ENCODE results near the gene ADGRV1.

The ADGRV1 gene

DNA sequence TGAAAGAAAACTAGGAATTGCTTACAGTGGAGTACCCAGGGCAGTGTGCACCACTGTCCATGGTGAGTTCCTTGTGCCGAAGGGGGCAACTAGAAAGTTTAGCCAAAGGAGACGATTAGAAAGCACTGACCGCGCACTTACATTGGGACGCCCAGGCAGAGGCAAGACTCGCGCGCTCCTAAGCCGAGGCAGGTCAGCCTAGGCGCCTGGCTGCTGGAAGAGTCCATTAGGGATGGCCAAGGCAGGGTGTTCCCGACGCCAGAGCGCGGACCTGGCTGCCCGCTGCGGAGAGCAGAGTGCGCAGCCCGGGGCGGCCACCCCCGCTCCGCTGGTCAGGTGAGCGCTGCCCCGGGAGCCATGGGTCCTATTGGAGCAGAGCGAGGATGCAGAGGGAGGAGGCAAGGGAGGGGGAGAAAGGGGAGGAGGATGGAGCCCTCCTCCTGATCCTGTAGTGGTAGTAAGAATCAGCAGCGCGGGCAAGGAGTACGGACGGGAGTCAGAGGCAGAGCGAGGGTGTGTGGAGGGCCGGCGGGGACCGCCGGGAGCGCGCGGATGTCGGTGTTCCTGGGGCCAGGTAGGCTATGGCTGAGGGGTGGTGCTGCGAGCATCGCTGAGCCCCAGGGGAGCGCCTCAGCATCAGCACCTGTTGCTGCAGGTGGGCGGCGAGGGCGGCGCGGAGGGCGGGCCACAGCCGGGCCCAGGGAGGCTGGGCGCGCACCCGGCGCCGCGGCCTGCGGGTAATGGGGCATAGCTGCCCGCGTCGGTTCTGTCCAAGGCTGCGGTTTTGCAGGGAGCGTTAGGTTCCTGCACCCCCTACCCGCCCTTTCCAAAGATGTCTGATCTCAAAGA is at the start of gene ADGRV1 (continued):
- TF ChIP-seq ZXDB (tag by site-specific recombination; IDR thresholded peaks at IDR 0.05) (peak; percentile 90), ZNF843 (tag by site-specific recombination; IDR thresholded peaks at IDR 0.05) (peak; percentile 85), ZNF521 (tag by site-specific recombination; IDR thresholded peaks at IDR 0.05) (no peak), ZNF561 (tag by site-specific recombination; IDR thresholded peaks at IDR 0.05; ENCODE audit: borderline replicate concordance) (peak; percentile 78), ZFP69B (tag by site-specific recombination; IDR thresholded peaks at IDR 0.05) (peak; percentile 80), ZNF311 (tag by site-specific recombination; IDR thresholded peaks at IDR 0.05; ENCODE audit: borderline replicate concordance) (no peak), ZNF660 (tag by site-specific recombination; IDR thresholded peaks at IDR 0.05) (peak; percentile 88), ZNF324 (tag by site-specific recombination; IDR thresholded peaks at IDR 0.05) (peak; percentile 97; the same call in 1 of the 2 replicates), HOXA7 (CRISPR knock-in tag; IDR thresholded peaks at IDR 0.05; ENCODE audit: borderline replicate concordance) (no peak), ZNF341 (tag by site-specific recombination; IDR thresholded peaks at IDR 0.05; ENCODE audit: low read depth) (peak; percentile 94), KLF1 (tag by site-specific recombination; IDR thresholded peaks at IDR 0.05) (peak; percentile 78), ZSCAN16 (tag by site-specific recombination; IDR thresholded peaks at IDR 0.05) (no peak), GLIS2 (tag by site-specific recombination; IDR thresholded peaks at IDR 0.05) (peak; percentile 90), ZNF266 (tag by site-specific recombination; IDR thresholded peaks at IDR 0.05; ENCODE audit: low read depth) (no peak), ZIC2 (tag by site-specific recombination; IDR thresholded peaks at IDR 0.05) (peak; percentile 84), YY2 (tag by site-specific recombination; IDR thresholded peaks at IDR 0.05) (peak; percentile 68), ZNF76 (tag by site-specific recombination; IDR thresholded peaks at IDR 0.05; ENCODE audit: borderline replicate concordance, low read depth) (peak; percentile 83), ZNF596 (tag by site-specific recombination; IDR thresholded peaks at IDR 0.05) (no peak; the same call in 1 of the 2 replicates)
- TF ChIP-seq, protein P1, sequence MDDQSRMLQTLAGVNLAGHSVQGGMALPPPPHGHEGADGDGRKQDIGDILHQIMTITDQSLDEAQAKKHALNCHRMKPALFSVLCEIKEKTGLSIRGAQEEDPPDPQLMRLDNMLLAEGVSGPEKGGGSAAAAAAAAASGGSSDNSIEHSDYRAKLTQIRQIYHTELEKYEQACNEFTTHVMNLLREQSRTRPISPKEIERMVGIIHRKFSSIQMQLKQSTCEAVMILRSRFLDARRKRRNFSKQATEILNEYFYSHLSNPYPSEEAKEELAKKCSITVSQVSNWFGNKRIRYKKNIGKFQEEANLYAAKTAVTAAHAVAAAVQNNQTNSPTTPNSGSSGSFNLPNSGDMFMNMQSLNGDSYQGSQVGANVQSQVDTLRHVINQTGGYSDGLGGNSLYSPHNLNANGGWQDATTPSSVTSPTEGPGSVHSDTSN (CRISPR knock-in tag; IDR thresholded peaks at IDR 0.05): peak; percentile 87; the same call in 1 of the 2 replicates
- TF ChIP-seq, protein P2, sequence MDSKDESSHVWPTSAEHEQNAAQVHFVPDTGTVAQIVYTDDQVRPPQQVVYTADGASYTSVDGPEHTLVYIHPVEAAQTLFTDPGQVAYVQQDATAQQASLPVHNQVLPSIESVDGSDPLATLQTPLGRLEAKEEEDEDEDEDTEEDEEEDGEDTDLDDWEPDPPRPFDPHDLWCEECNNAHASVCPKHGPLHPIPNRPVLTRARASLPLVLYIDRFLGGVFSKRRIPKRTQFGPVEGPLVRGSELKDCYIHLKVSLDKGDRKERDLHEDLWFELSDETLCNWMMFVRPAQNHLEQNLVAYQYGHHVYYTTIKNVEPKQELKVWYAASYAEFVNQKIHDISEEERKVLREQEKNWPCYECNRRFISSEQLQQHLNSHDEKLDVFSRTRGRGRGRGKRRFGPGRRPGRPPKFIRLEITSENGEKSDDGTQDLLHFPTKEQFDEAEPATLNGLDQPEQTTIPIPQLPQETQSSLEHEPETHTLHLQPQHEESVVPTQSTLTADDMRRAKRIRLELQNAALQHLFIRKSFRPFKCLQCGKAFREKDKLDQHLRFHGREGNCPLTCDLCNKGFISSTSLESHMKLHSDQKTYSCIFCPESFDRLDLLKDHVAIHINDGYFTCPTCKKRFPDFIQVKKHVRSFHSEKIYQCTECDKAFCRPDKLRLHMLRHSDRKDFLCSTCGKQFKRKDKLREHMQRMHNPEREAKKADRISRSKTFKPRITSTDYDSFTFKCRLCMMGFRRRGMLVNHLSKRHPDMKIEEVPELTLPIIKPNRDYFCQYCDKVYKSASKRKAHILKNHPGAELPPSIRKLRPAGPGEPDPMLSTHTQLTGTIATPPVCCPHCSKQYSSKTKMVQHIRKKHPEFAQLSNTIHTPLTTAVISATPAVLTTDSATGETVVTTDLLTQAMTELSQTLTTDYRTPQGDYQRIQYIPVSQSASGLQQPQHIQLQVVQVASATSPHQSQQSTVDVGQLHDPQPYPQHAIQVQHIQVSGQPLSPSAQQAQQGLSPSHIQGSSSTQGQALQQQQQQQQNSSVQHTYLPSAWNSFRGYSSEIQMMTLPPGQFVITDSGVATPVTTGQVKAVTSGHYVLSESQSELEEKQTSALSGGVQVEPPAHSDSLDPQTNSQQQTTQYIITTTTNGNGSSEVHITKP (tag by site-specific recombination; IDR thresholded peaks at IDR 0.05): peak; percentile 100
- TF ChIP-seq, protein P3, sequence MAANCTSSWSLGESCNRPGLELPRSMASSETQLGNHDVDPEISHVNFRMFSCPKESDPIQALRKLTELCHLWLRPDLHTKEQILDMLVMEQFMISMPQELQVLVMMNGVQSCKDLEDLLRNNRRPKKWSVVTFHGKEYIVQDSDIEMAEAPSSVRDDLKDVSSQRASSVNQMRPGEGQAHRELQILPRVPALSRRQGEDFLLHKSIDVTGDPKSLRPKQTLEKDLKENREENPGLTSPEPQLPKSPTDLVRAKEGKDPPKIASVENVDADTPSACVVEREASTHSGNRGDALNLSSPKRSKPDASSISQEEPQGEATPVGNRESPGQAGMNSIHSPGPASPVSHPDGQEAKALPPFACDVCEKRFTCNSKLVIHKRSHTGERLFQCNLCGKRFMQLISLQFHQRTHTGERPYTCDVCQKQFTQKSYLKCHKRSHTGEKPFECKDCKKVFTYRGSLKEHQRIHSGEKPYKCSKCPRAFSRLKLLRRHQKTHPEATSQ (tag by site-specific recombination; IDR thresholded peaks at IDR 0.05): peak; percentile 80
- TF ChIP-seq, protein P4, sequence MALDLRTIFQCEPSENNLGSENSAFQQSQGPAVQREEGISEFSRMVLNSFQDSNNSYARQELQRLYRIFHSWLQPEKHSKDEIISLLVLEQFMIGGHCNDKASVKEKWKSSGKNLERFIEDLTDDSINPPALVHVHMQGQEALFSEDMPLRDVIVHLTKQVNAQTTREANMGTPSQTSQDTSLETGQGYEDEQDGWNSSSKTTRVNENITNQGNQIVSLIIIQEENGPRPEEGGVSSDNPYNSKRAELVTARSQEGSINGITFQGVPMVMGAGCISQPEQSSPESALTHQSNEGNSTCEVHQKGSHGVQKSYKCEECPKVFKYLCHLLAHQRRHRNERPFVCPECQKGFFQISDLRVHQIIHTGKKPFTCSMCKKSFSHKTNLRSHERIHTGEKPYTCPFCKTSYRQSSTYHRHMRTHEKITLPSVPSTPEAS (tag by site-specific recombination; IDR thresholded peaks at IDR 0.05): 0 out of 2 replicates have a peak, but pooled peaks have one; percentile 23
- TF ChIP-seq, protein P5, sequence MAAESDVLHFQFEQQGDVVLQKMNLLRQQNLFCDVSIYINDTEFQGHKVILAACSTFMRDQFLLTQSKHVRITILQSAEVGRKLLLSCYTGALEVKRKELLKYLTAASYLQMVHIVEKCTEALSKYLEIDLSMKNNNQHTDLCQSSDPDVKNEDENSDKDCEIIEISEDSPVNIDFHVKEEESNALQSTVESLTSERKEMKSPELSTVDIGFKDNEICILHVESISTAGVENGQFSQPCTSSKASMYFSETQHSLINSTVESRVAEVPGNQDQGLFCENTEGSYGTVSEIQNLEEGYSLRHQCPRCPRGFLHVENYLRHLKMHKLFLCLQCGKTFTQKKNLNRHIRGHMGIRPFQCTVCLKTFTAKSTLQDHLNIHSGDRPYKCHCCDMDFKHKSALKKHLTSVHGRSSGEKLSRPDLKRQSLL (tag by site-specific recombination; IDR thresholded peaks at IDR 0.05): peak; percentile 66
- TF ChIP-seq, protein P6, sequence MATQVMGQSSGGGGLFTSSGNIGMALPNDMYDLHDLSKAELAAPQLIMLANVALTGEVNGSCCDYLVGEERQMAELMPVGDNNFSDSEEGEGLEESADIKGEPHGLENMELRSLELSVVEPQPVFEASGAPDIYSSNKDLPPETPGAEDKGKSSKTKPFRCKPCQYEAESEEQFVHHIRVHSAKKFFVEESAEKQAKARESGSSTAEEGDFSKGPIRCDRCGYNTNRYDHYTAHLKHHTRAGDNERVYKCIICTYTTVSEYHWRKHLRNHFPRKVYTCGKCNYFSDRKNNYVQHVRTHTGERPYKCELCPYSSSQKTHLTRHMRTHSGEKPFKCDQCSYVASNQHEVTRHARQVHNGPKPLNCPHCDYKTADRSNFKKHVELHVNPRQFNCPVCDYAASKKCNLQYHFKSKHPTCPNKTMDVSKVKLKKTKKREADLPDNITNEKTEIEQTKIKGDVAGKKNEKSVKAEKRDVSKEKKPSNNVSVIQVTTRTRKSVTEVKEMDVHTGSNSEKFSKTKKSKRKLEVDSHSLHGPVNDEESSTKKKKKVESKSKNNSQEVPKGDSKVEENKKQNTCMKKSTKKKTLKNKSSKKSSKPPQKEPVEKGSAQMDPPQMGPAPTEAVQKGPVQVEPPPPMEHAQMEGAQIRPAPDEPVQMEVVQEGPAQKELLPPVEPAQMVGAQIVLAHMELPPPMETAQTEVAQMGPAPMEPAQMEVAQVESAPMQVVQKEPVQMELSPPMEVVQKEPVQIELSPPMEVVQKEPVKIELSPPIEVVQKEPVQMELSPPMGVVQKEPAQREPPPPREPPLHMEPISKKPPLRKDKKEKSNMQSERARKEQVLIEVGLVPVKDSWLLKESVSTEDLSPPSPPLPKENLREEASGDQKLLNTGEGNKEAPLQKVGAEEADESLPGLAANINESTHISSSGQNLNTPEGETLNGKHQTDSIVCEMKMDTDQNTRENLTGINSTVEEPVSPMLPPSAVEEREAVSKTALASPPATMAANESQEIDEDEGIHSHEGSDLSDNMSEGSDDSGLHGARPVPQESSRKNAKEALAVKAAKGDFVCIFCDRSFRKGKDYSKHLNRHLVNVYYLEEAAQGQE (tag by site-specific recombination; IDR thresholded peaks at IDR 0.05): peak; percentile 95
